GM19438 (cell line): Measurements from ENCODE around the gene RTN4.

Experiments
- ATAC-seq: cut with Tn5 transposase; IDR thresholded peaks from one replicate; pipeline ENCODE4 v1.9.1; 2021; ENCODE audit warnings: low read depth; ENCODE audit not compliant: unreplicated experiment

Gene RTN4

GRCh38 chr2:55043841-55044240 is 6.4 kb downstream of the RTN4 start:
- ATAC-seq = no peak

- ATAC-seq = no peak
Measured at GRCh38 chr2:55038428-55038827, 11.8 kb downstream of the RTN4 start.

GRCh38 chr2:55035716-55036115 is 14.5 kb downstream of the RTN4 start:
- ATAC-seq = no peak

GRCh38 chr2:55033921-55034320 is 16.3 kb downstream of the RTN4 start:
- ATAC-seq = no peak

GRCh38 chr2:55033076-55033742 is 17.0 kb downstream of the RTN4 start:
- ATAC-seq = peak; percentile 93

GRCh38 chr2:55031505-55031904 is 18.7 kb downstream of the RTN4 start:
- ATAC-seq = no peak

- no peak for ATAC-seq
Measured at GRCh38 chr2:55030766-55031165, 19.5 kb downstream of the RTN4 start.

GRCh38 chr2:55029098-55029497 is 21.2 kb downstream of the RTN4 start:
- no peak for ATAC-seq

- ATAC-seq = no peak
Measured at GRCh38 chr2:55027226-55027625, 23.0 kb downstream of the RTN4 start.

- ATAC-seq = no peak
Measured at GRCh38 chr2:55026202-55026601, 24.0 kb downstream of the RTN4 start.

- no peak for ATAC-seq
Measured at GRCh38 chr2:55025627-55026026, 24.6 kb downstream of the RTN4 start.

- no peak for ATAC-seq
Measured at GRCh38 chr2:55025082-55025481, 25.2 kb downstream of the RTN4 start.

- no peak for ATAC-seq
Measured at GRCh38 chr2:55022476-55022875, 27.8 kb downstream of the RTN4 start.

- ATAC-seq = no peak
Measured at GRCh38 chr2:55019526-55020258, 30.6 kb downstream of the RTN4 start.

- no peak for ATAC-seq
Measured at GRCh38 chr2:55018619-55019018, 31.6 kb downstream of the RTN4 start.

GRCh38 chr2:55017880-55018279 is 32.4 kb downstream of the RTN4 start:
- ATAC-seq = no peak

GRCh38 chr2:55017428-55017827 is 32.8 kb downstream of the RTN4 start:
- ATAC-seq = no peak

GRCh38 chr2:55014962-55015939 is 35.0 kb downstream of the RTN4 start:
- no peak for ATAC-seq

- no peak for ATAC-seq
Measured at GRCh38 chr2:55013936-55014335, 36.3 kb downstream of the RTN4 start.

- no peak for ATAC-seq
Measured at GRCh38 chr2:55012672-55013484, 37.4 kb downstream of the RTN4 start.
